Type B pancreatic cell (in vitro differentiated cells): ENCODE results near the gene RNF34. TPM values are rescaled to one million over a fixed set of nuclear protein-coding genes. Genes with fewer than 3 reads are reported as not detected.

Experiments
- DNase-seq: peaks from one replicate; pipeline ENCODE4 v3.0.0; 2021; ENCODE audit warnings: mixed read lengths; ENCODE audit not compliant: unreplicated experiment; ENCODE audit errors: extremely low spot score
- H3K27ac Mint-ChIP-seq: 2 replicates; pipeline ENCODE4 v1.8.0; 2021; ENCODE audit warnings: mild to moderate bottlenecking, mixed read lengths
- H3K27me3 Mint-ChIP-seq: 2 replicates; pipeline ENCODE4 v1.8.0; 2021; ENCODE audit warnings: mixed read lengths
- H3K36me3 Mint-ChIP-seq: 2 replicates; pipeline ENCODE4 v1.8.0; 2021; ENCODE audit warnings: mixed read lengths
- H3K4me1 Mint-ChIP-seq: one replicate; pipeline ENCODE4 v1.8.0; 2021; ENCODE audit warnings: mixed read lengths; ENCODE audit not compliant: unreplicated experiment
- H3K4me3 Mint-ChIP-seq: 2 replicates; pipeline ENCODE4 v1.8.0; 2021; ENCODE audit warnings: mild to moderate bottlenecking, mixed read lengths
- H3K9me3 Mint-ChIP-seq: 2 replicates; pipeline ENCODE4 v1.8.0; 2021; ENCODE audit warnings: mixed read lengths
- CTCF ChIP-seq: fragments of 200-600 bp; sonication (generic); conservative IDR thresholded peaks from 2 replicates; pipeline ENCODE4 v1.5.0; 2021; ENCODE audit warnings: antibody characterized with exemption, mild to moderate bottlenecking
- total RNA-seq: library from RNA; stranded (reverse); gene quantifications from 2 replicates; pipeline ENCODE4 v1.2.1, GENCODE V29; 2021; ENCODE audit warnings: low replicate concordance

The RNF34 gene
- total RNA-seq, 1 donor from 2014 or later = 47.8 TPM

GRCh38 chr12:121397521-121397920 is 2.4 kb upstream of the RNF34 start:
- TF ChIP-seq CTCF = no peak
- peaks cover 19% of the 10 kb centered on the region for H3K4me1 Mint-ChIP-seq
- peaks cover under 1% of the 10 kb centered on the region for H3K36me3 Mint-ChIP-seq
- H3K9me3 Mint-ChIP-seq = no peaks in the 10 kb centered on the region
- H3K4me3 Mint-ChIP-seq = no peak overlapping the region
- no peak for DNase-seq
- no peaks in the 10 kb centered on the region for H3K27me3 Mint-ChIP-seq
- no peak overlapping the region for H3K27ac Mint-ChIP-seq

GRCh38 chr12:121398355-121398754 is 1.6 kb upstream of the RNF34 start:
- TF ChIP-seq CTCF = no peak
- no peaks in the 10 kb centered on the region for H3K9me3 Mint-ChIP-seq
- peaks cover 23% of the 10 kb centered on the region for H3K4me1 Mint-ChIP-seq
- H3K36me3 Mint-ChIP-seq = peaks cover 4% of the 10 kb centered on the region
- no peak for DNase-seq
- peak overlapping the region; percentile 99 for H3K4me3 Mint-ChIP-seq
- H3K27me3 Mint-ChIP-seq = no peaks in the 10 kb centered on the region
- H3K27ac Mint-ChIP-seq = peak overlapping the region; percentile 97

- Mint-ChIP-seq H3K9me3 (no peaks in the 10 kb centered on the region), H3K27ac (peak overlapping the region; percentile 97), H3K4me1 (peaks cover 33% of the 10 kb centered on the region)
These were observed 618 bp downstream of the RNF34 start for GRCh38 chr12:121400332-121401139.

GRCh38 chr12:121403721-121404120 is 3.8 kb downstream of the RNF34 start:
- no peak for DNase-seq
- TF ChIP-seq CTCF = no peak
- peaks cover 28% of the 10 kb centered on the region for H3K4me1 Mint-ChIP-seq
- no peak overlapping the region for H3K27ac Mint-ChIP-seq
- no peaks in the 10 kb centered on the region for H3K9me3 Mint-ChIP-seq
- no peak overlapping the region for H3K4me3 Mint-ChIP-seq
- H3K27me3 Mint-ChIP-seq = no peaks in the 10 kb centered on the region
- H3K36me3 Mint-ChIP-seq = peaks cover 11% of the 10 kb centered on the region

More at GRCh38 chr12:121400332-121401139, 618 bp downstream of the RNF34 start:
- Mint-ChIP-seq H3K27me3 (no peaks in the 10 kb centered on the region), H3K4me3 (peak overlapping the region; percentile 99), H3K36me3 (peaks cover 8% of the 10 kb centered on the region)
- peak; percentile 70 for DNase-seq
- peak; percentile 11 for TF ChIP-seq CTCF

GRCh38 chr12:121404734-121405133 is 4.8 kb downstream of the RNF34 start:
- Mint-ChIP-seq H3K4me1 (peaks cover 26% of the 10 kb centered on the region), H3K27me3 (no peaks in the 10 kb centered on the region), H3K4me3 (no peak overlapping the region), H3K9me3 (no peaks in the 10 kb centered on the region), H3K27ac (no peak overlapping the region), H3K36me3 (peaks cover 11% of the 10 kb centered on the region)
- no peak for DNase-seq
- no peak for TF ChIP-seq CTCF
